HepG2 (cell line): ENCODE results near the gene ILRUN. TPM values are rescaled to one million over a fixed set of nuclear protein-coding genes. Genes with fewer than 3 reads are reported as not detected.
A peak's percentile ranks its signal among the peaks of the same experiment; 100 is the strongest.

Experiments
- AKAP8 ChIP-seq: sonication (generic); formaldehyde crosslinking; IDR thresholded peaks from 2 replicates; pipeline ENCODE4 v1.5.1; 2020; ENCODE audit warnings: mild to moderate bottlenecking, missing genetic modification reagents
- BRD4 ChIP-seq: sonication (generic); formaldehyde crosslinking; IDR thresholded peaks from 2 replicates; pipeline ENCODE4 v1.4.0; 2020; ENCODE audit warnings: missing genetic modification reagents
- HDAC2 ChIP-seq: sonication (generic); formaldehyde crosslinking; IDR thresholded peaks from 2 replicates; pipeline ENCODE4 v1.4.0; 2020; ENCODE audit warnings: missing genetic modification reagents
- ISX ChIP-seq: sonication (generic); formaldehyde crosslinking; conservative IDR thresholded peaks from 2 replicates; pipeline ENCODE4 v1.5.0; 2020; ENCODE audit warnings: missing genetic modification reagents
- RAD21 ChIP-seq: fragments of 450-650 bp; formaldehyde crosslinking; IDR thresholded peaks from 2 replicates; pipeline ENCODE4 v1.5.0; 2020; ENCODE audit warnings: mild to moderate bottlenecking
- RBAK ChIP-seq: sonication (generic); formaldehyde crosslinking; IDR thresholded peaks from 2 replicates; pipeline ENCODE4 v1.5.1; 2020; ENCODE audit warnings: mild to moderate bottlenecking, missing genetic modification reagents
- RORA ChIP-seq: sonication (generic); formaldehyde crosslinking; IDR thresholded peaks from 2 replicates; pipeline ENCODE4 v1.5.0; 2020; ENCODE audit warnings: mild to moderate bottlenecking, missing genetic modification reagents, moderate library complexity
- RXRB ChIP-seq: IDR thresholded peaks from 2 replicates; pipeline ENCODE4 v1.6.1; 2016; ENCODE audit warnings: borderline replicate concordance, missing genetic modification reagents, missing compliant biosample characterization
- SIX1 ChIP-seq: sonication (generic); formaldehyde crosslinking; IDR thresholded peaks from 2 replicates; pipeline ENCODE4 v1.4.0; 2020; ENCODE audit warnings: missing genetic modification reagents, borderline replicate concordance
- ZBTB21 ChIP-seq: sonication (generic); formaldehyde crosslinking; IDR thresholded peaks from 2 replicates; pipeline ENCODE4 v1.4.0; 2020; ENCODE audit warnings: missing genetic modification reagents
- ZFP62 ChIP-seq: sonication (generic); formaldehyde crosslinking; IDR thresholded peaks from 2 replicates; pipeline ENCODE4 v1.4.0; 2020; ENCODE audit warnings: missing genetic modification reagents
- ZNF205 ChIP-seq: IDR thresholded peaks from 2 replicates; pipeline ENCODE4 v1.6.1; 2018; ENCODE audit warnings: missing biosample characterization, missing genetic modification reagents
- ZNF234 ChIP-seq: sonication (generic); formaldehyde crosslinking; conservative IDR thresholded peaks from 2 replicates; pipeline ENCODE4 v1.5.1; 2020; ENCODE audit warnings: mild to moderate bottlenecking, missing genetic modification reagents
- ZNF264 ChIP-seq: sonication (generic); formaldehyde crosslinking; IDR thresholded peaks from 2 replicates; pipeline ENCODE4 v1.4.0; 2020; ENCODE audit warnings: missing genetic modification reagents
- ZNF343 ChIP-seq: sonication (generic); formaldehyde crosslinking; IDR thresholded peaks from 2 replicates; pipeline ENCODE4 v1.4.0; 2020; ENCODE audit warnings: mild to moderate bottlenecking, missing genetic modification reagents
- ZNF639 ChIP-seq: conservative IDR thresholded peaks from 2 replicates; pipeline ENCODE4 v1.6.1; 2018; ENCODE audit warnings: missing genetic modification reagents
- ZNF7 ChIP-seq: IDR thresholded peaks from 2 replicates; pipeline ENCODE4 v1.6.1; 2016; ENCODE audit warnings: missing biosample characterization, missing genetic modification reagents
- ZNF709 ChIP-seq: sonication (generic); formaldehyde crosslinking; IDR thresholded peaks from 2 replicates; pipeline ENCODE4 v1.5.0; 2020; ENCODE audit warnings: mild to moderate bottlenecking, missing genetic modification reagents
- polyA plus RNA-seq, 8 experiments: library from polyadenylated mRNA; depleted of rRNA in 3 of 8; stranded (reverse) in 7 of 8; unstranded in 1 of 8; fragments of >200 nt; fragmentation: Illumina TruSeq in 4 of 8; extraction: Trizol in 4 of 8; gene quantifications; 2 replicates each; pipeline versions ENCODE4 v1.2.1 to v1.2.3, GENCODE V29; 2011 to 2016; ENCODE audit warnings: low read depth in 4 of 8, missing spikeins in 1 of 8, mixed read lengths in 1 of 8; ENCODE audit not compliant: insufficient read depth in 1 of 8
- total RNA-seq, 5 experiments: library from RNA; depleted of rRNA; stranded (reverse); fragments of >200 nt; fragmentation: Illumina TruSeq; extraction: Trizol; gene quantifications; 2 replicates each; pipeline ENCODE4 v1.2.3, GENCODE V29; 2016; ENCODE audit warnings: low read depth in 1 of 5
- TF ChIP-seq, protein P1 (sequence below), 2 experiments: sonication (generic) in 1 of 2; formaldehyde crosslinking in 1 of 2; IDR thresholded peaks; 2 replicates each; pipeline versions ENCODE4 v1.6.1 to v1.9.0; 2014 to 2022; ENCODE audit warnings: antibody characterized with exemption in 1 of 2, borderline replicate concordance in 1 of 2, inconsistent platforms in 1 of 2, low read depth in 1 of 2, missing genetic modification reagents in 1 of 2
- TF ChIP-seq, protein P2 (sequence below): sonication (generic); formaldehyde crosslinking; IDR thresholded peaks from 2 replicates; pipeline ENCODE4 v1.4.0; 2020; ENCODE audit warnings: missing genetic modification reagents, borderline replicate concordance
- TF ChIP-seq, protein P3 (sequence below): sonication (generic); formaldehyde crosslinking; IDR thresholded peaks from 2 replicates; pipeline ENCODE4 v1.4.0; 2020; ENCODE audit warnings: missing genetic modification reagents, mild to moderate bottlenecking, borderline replicate concordance

The ILRUN gene
- total and polyA plus RNA-seq, 2 of the 13 experiments (the other 11 are each of a cell fraction or from before 2014, with no cell fraction given), result 45.5 to 66.6 TPM

DNA sequence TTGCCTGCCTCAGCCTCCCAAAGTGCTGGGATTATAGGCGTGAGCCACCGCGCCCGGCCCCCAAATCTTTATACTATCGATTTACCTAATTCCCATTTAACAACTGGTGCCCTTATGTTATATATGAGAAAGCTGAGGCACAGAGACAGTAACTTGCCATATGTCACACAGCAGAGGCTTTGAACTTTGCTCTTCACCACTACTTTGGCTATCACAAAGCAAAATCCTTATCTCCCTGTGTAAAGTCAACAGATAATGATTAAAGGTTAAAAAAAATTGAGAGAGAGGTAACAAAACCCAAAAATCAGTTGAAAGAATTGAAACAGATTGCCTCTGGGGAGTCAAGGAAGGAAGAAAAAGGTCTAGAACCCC, 22.3 kb downstream of the ILRUN start (continued):
- TF ChIP-seq, protein P1, sequence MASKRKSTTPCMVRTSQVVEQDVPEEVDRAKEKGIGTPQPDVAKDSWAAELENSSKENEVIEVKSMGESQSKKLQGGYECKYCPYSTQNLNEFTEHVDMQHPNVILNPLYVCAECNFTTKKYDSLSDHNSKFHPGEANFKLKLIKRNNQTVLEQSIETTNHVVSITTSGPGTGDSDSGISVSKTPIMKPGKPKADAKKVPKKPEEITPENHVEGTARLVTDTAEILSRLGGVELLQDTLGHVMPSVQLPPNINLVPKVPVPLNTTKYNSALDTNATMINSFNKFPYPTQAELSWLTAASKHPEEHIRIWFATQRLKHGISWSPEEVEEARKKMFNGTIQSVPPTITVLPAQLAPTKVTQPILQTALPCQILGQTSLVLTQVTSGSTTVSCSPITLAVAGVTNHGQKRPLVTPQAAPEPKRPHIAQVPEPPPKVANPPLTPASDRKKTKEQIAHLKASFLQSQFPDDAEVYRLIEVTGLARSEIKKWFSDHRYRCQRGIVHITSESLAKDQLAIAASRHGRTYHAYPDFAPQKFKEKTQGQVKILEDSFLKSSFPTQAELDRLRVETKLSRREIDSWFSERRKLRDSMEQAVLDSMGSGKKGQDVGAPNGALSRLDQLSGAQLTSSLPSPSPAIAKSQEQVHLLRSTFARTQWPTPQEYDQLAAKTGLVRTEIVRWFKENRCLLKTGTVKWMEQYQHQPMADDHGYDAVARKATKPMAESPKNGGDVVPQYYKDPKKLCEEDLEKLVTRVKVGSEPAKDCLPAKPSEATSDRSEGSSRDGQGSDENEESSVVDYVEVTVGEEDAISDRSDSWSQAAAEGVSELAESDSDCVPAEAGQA (IDR thresholded peaks at IDR 0.05; ENCODE audit: low read depth), result no peak
- TF ChIP-seq, protein P1 (CRISPR knock-in tag; IDR thresholded peaks at IDR 0.05; ENCODE audit: borderline replicate concordance), result peak; percentile 18; the same call in 1 of the 2 replicates
- TF ChIP-seq ZFP62 (CRISPR knock-in tag), result no peak
- TF ChIP-seq AKAP8 (CRISPR knock-in tag), result no peak
- 0 out of 2 replicates have a peak, but pooled peaks have one; percentile 13 for TF ChIP-seq ZNF343 (CRISPR knock-in tag)
- TF ChIP-seq ZNF234 (CRISPR knock-in tag), result no peak
- no peak for TF ChIP-seq ZBTB21
- TF ChIP-seq ZNF264 (CRISPR knock-in tag), result no peak
- TF ChIP-seq, protein P2, sequence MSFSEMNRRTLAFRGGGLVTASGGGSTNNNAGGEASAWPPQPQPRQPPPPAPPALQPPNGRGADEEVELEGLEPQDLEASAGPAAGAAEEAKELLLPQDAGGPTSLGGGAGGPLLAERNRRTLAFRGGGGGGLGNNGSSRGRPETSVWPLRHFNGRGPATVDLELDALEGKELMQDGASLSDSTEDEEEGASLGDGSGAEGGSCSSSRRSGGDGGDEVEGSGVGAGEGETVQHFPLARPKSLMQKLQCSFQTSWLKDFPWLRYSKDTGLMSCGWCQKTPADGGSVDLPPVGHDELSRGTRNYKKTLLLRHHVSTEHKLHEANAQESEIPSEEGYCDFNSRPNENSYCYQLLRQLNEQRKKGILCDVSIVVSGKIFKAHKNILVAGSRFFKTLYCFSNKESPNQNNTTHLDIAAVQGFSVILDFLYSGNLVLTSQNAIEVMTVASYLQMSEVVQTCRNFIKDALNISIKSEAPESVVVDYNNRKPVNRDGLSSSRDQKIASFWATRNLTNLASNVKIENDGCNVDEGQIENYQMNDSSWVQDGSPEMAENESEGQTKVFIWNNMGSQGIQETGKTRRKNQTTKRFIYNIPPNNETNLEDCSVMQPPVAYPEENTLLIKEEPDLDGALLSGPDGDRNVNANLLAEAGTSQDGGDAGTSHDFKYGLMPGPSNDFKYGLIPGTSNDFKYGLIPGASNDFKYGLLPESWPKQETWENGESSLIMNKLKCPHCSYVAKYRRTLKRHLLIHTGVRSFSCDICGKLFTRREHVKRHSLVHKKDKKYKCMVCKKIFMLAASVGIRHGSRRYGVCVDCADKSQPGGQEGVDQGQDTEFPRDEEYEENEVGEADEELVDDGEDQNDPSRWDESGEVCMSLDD, result no peak
- TF ChIP-seq ZNF7 (CRISPR knock-in tag), result no peak
- TF ChIP-seq BRD4 (CRISPR knock-in tag), result peak; percentile 5; the same call in 1 of the 2 replicates
- no peak for TF ChIP-seq ISX (CRISPR knock-in tag)
- no peak for TF ChIP-seq ZNF205
- TF ChIP-seq, protein P3, sequence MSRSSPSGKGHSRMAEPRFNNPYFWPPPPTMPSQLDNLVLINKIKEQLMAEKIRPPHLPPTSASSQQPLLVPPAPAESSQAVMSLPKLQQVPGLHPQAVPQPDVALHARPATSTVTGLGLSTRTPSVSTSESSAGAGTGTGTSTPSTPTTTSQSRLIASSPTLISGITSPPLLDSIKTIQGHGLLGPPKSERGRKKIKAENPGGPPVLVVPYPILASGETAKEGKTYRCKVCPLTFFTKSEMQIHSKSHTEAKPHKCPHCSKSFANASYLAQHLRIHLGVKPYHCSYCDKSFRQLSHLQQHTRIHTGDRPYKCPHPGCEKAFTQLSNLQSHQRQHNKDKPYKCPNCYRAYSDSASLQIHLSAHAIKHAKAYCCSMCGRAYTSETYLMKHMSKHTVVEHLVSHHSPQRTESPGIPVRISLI, result peak; percentile 16; the same call in 1 of the 2 replicates
- TF ChIP-seq SIX1 (CRISPR knock-in tag), result peak; percentile 70; the same call in 1 of the 2 replicates
- no peak for TF ChIP-seq ZNF709 (CRISPR knock-in tag)
- TF ChIP-seq ZNF639 (CRISPR knock-in tag), result no peak
- 0 out of 2 replicates have a peak, but pooled peaks have one; percentile 53 for TF ChIP-seq RORA (CRISPR knock-in tag)
- no peak for TF ChIP-seq RBAK (CRISPR knock-in tag)
- TF ChIP-seq RAD21 (CRISPR knock-in tag), result no peak
- TF ChIP-seq HDAC2 (CRISPR knock-in tag), result peak; percentile 71
- TF ChIP-seq RXRB (CRISPR knock-in tag), result peak; percentile 78
